Cardiac muscle cell (in vitro differentiated cells and primary cell): Measurements from ENCODE around the gene SGCA. TPM values are rescaled to one million over a fixed set of nuclear protein-coding genes. Genes with fewer than 3 reads are reported as not detected.
A peak's percentile ranks its signal among the peaks of the same experiment; 100 is the strongest.

Source experiments
- DNase-seq, 2 donors: peaks; one replicate each; pipeline versions ENCODE4 v3.0.0 to v3.0.0-alpha.2; 2010 to 2017; ENCODE audit warnings: low read depth in 1 of 2, low spot score in 1 of 2
- H3K27ac ChIP-seq: fragments of 200-600 bp; sonication (generic); 2 replicates; pipeline ENCODE4 v1.5.1; 2016
- H3K27me3 ChIP-seq: fragments of 200-600 bp; sonication (generic); 2 replicates; pipeline ENCODE4 v1.6.0; 2016; ENCODE audit warnings: control low read depth
- H3K36me3 ChIP-seq: fragments of 200-600 bp; sonication (generic); 2 replicates; pipeline ENCODE4 v1.5.1; 2016; ENCODE audit warnings: control low read depth
- H3K4me1 ChIP-seq: fragments of 200-600 bp; sonication (generic); 2 replicates; pipeline ENCODE4 v1.8.1; 2017; ENCODE audit warnings: low read depth, mild to moderate bottlenecking, mixed run types
- H3K4me3 ChIP-seq: fragments of 200-600 bp; sonication (generic); 2 replicates; pipeline ENCODE4 v1.5.1; 2016; ENCODE audit warnings: mild to moderate bottlenecking
- H3K9me3 ChIP-seq: fragments of 200-600 bp; sonication (generic); 2 replicates; pipeline ENCODE4 v1.5.1; 2017; ENCODE audit warnings: low read depth, mild to moderate bottlenecking, control low read depth
- polyA plus RNA-seq: library from polyadenylated mRNA; unstranded; fragments of >200 nt; fragmentation: Nextera tagmentation; extraction: Ambion mirVana; gene quantifications from 2 replicates; pipeline ENCODE4 v1.2.1, GENCODE V29; 2016
- total RNA-seq: library from RNA; depleted of rRNA; stranded (reverse); fragments of >200 nt; gene quantifications from 2 replicates; pipeline ENCODE4 v1.2.3, GENCODE V29; 2016
- TF ChIP-seq, protein P1 (sequence below): IDR thresholded peaks from 2 replicates; pipeline ENCODE4 v1.5.1; 2012; ENCODE audit warnings: low read depth, mild to moderate bottlenecking, low read length

SGCA gene
- total and polyA plus RNA-seq, 2 experiments from 2014 or later, result 63.3 to 69.9 TPM

DNA sequence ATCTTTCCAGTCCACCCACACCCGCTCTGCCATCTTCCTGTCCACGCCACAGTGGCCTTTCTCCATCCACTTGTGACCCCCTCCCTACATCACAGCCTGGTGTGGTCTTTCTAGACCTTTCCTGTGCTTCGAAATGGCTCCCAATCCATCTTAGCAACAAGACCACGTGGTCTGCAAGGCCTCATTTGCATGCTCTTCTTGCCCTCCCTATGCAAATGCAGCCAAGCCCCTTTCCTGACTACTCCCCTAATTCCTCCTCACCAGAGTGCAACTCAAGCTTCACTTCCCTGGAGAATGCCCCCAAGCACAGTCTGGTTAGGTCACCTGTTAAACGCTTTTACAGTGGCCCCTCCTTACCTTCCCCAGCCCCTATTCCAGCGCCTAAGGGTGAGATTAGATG lies 21.4 kb upstream of the SGCA start:
- no peak overlapping the region for H3K27ac ChIP-seq
- TF ChIP-seq, protein P1, sequence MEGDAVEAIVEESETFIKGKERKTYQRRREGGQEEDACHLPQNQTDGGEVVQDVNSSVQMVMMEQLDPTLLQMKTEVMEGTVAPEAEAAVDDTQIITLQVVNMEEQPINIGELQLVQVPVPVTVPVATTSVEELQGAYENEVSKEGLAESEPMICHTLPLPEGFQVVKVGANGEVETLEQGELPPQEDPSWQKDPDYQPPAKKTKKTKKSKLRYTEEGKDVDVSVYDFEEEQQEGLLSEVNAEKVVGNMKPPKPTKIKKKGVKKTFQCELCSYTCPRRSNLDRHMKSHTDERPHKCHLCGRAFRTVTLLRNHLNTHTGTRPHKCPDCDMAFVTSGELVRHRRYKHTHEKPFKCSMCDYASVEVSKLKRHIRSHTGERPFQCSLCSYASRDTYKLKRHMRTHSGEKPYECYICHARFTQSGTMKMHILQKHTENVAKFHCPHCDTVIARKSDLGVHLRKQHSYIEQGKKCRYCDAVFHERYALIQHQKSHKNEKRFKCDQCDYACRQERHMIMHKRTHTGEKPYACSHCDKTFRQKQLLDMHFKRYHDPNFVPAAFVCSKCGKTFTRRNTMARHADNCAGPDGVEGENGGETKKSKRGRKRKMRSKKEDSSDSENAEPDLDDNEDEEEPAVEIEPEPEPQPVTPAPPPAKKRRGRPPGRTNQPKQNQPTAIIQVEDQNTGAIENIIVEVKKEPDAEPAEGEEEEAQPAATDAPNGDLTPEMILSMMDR, result no peak
- no peak overlapping the region for H3K4me3 ChIP-seq
- H3K36me3 ChIP-seq, result peaks cover 32% of the 10 kb centered on the region
- H3K27me3 ChIP-seq, result no peaks in the 10 kb centered on the region
- no peaks in the 10 kb centered on the region for H3K9me3 ChIP-seq
- no peak for DNase-seq
- peaks cover 10% of the 10 kb centered on the region for H3K4me1 ChIP-seq

DNA sequence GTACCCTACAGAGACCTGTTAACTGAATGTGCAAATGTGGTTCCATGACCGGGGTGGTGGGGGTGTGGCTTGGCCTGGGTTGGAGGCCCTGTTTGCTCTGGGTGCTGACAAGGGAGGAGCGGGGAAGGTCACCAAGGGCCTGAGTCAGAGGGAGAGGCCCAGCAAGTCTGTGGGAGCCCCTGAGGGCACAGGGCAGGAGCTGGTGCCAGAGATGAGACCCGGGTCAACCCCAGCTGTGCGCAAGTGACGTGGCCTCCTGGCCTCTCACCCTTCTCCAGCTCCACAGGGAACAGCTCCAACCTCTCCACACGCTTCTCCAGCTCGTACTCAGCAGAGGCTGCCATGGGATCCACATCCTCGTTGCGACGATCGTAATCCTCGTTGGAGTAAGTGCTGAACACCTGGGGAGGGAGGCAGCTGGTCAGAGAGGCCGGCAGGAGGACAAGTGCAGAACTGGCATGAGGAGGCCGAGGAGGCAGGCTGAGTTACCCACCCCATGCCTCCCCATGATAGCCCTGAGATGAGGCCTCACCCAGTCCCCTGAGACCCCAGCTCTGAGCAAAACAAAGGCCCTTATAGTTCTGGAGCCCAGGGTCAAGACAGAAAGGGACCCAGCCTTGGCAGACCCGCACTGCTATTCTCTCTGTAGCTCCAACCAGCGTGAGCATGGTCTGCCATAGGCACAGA lies 20.8 kb upstream of the SGCA start:
- Histone ChIP-seq H3K27me3 (no peaks in the 10 kb centered on the region), H3K27ac (no peak overlapping the region), H3K9me3 (no peaks in the 10 kb centered on the region), H3K4me1 (peaks cover 10% of the 10 kb centered on the region), H3K36me3 (peaks cover 25% of the 10 kb centered on the region), H3K4me3 (no peak overlapping the region)
- TF ChIP-seq, protein P1, result no peak
- DNase-seq, result no peak

DNA sequence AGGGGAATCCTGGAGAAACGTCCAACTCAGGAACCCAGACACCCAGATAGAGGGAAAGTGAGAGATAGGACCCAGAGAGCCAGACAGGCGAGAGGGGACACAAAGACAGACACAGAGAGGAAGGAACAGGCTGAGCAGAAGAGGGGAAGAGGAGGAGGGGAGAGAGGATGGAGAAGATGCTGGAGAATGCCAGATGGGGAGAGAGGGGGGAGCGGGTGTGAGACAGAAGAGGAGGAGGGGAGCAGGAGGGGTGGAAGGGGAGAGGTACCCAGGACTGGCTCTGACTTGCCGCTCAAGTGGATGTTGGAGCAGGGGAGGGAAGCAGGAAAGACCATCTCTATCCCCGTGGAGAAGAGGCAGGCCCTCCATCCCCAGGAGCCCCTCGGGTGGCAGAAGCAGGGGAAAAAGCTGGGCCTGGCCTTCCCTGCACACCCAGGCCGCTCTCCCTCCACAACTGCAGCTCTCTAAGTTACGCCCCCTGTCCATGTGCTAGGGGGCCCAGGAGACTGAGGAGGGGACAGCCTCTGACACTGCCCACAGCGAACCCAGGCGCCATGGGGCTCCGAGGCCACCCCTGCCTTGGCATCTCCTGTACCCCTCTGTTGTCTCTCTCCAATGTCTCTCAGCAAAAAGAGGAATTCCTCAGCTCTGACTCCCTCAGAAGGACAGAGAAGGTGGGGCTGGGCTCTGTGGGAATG lies 20.1 kb upstream of the SGCA start:
- Histone ChIP-seq H3K9me3 (no peaks in the 10 kb centered on the region), H3K27ac (no peak overlapping the region), H3K36me3 (peaks cover 20% of the 10 kb centered on the region), H3K4me3 (no peak overlapping the region), H3K4me1 (peaks cover 10% of the 10 kb centered on the region), H3K27me3 (no peaks in the 10 kb centered on the region)
- TF ChIP-seq, protein P1, result no peak
- no peak for DNase-seq

DNA sequence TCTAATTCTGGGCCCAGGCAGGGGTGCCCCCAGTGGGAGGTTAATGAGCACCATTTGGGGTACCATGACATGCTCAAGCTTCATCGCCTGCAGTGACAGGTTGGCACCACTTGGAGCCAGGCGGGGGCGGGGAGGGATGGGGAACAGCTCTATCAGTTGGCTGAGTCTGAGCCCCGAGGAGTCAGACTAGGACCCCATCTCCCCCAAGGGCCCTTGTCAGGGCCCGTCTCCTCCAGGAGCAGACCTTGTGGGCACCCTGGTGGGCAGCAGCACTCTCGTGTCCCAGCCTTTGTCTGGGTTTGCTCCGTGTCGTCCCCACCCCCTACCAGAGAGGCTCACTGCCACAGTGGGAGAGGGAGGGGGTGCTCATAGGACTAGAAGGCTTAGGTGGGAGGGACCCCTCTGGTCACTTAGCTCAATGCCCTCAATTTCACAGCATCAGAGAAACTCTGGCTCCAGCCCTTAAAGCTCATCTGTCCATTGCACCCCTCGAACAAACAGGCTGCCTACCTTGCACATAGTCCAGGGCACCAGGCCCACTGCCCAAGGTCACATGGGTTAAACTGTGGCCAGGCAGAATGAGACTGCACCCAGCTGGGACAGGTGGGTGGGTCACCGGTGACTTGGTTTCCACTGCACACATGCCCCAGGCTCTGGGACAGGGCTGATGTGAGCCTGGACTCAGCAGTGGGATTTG lies 19.4 kb upstream of the SGCA start:
- Histone ChIP-seq H3K4me1 (peaks cover 10% of the 10 kb centered on the region), H3K4me3 (no peak overlapping the region), H3K27me3 (no peaks in the 10 kb centered on the region), H3K36me3 (peaks cover 20% of the 10 kb centered on the region), H3K9me3 (no peaks in the 10 kb centered on the region), H3K27ac (no peak overlapping the region)
- TF ChIP-seq, protein P1, result no peak
- DNase-seq, result no peak

DNA sequence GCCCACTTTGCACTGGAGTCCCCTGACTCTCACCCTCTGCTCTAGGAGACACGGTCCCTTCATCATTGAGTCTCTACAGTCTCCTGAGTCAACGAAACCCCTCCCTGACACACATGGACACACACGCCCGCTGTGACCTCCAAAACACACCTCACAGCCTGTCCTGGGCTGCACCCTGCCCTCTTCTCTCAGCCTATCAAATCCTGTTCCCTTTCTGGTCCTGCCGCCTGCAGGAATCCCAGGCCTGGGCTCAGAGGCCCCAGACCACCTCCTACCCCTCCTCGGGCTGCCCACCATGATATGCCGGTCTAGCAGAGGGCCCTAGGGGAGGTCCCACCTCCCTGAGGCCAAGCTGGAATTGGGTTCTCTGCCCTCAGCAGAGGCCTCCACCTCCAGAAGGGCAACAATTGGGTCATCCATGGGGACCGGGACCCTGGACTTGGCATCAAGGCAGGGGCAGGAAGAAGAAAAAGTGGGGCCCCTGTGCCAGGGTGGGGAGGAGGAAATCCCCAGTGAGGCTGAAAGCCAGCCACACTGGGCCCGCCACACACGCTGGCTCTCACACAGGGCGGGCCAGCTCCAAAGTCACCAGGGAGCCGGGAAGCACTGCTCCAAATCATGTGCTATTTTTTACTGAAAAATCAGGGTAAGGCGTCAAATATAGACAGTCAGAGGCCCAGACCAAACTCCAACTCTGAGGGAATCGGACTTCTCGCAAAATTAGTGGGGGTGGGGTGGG lies 18.7 kb upstream of the SGCA start:
- Histone ChIP-seq H3K36me3 (peaks cover 20% of the 10 kb centered on the region), H3K4me1 (peaks cover 10% of the 10 kb centered on the region), H3K4me3 (peak overlapping the region; percentile 88), H3K27me3 (no peaks in the 10 kb centered on the region), H3K27ac (no peak overlapping the region), H3K9me3 (no peaks in the 10 kb centered on the region)
- TF ChIP-seq, protein P1, result no peak
- DNase-seq, result no peak
